GM12801 (cell line): ENCODE results near the gene CPB2.

ENCODE experiments used
- CTCF ChIP-seq: IDR thresholded peaks from one replicate; pipeline ENCODE4 v1.5.1; 2011; ENCODE audit warnings: control low read depth; ENCODE audit not compliant: insufficient read length; ENCODE audit errors: extremely low read depth

CPB2 gene

GRCh38 chr13:46043647-46044046 lies 61.2 kb downstream of the CPB2 start:
- TF ChIP-seq CTCF, result no peak

- TF ChIP-seq CTCF, result no peak
Observed at GRCh38 chr13:46041419-46041839, 63.4 kb downstream of the CPB2 start.

- no peak for TF ChIP-seq CTCF
Observed at GRCh38 chr13:46040763-46041162, 64.1 kb downstream of the CPB2 start.

- no peak for TF ChIP-seq CTCF
Observed at GRCh38 chr13:46039411-46040182, 65.2 kb downstream of the CPB2 start.

GRCh38 chr13:46038296-46038695 lies 66.5 kb downstream of the CPB2 start:
- TF ChIP-seq CTCF, result no peak

GRCh38 chr13:46035066-46035465 lies 69.8 kb downstream of the CPB2 start:
- TF ChIP-seq CTCF, result no peak

- no peak for TF ChIP-seq CTCF
Observed at GRCh38 chr13:46032341-46032740, 72.5 kb downstream of the CPB2 start.
